Activated gamma-delta T cell (primary cell): Measurements from ENCODE around the gene MORC2.

ENCODE experiments used
- DNase-seq: peaks from one replicate; lab custom pipeline; 2025; lab: John Stamatoyannopoulos, UW

MORC2 gene

GRCh38 chr22:30921108-30921507 is 47.5 kb downstream of the MORC2 start:
- no peak for DNase-seq

DNA sequence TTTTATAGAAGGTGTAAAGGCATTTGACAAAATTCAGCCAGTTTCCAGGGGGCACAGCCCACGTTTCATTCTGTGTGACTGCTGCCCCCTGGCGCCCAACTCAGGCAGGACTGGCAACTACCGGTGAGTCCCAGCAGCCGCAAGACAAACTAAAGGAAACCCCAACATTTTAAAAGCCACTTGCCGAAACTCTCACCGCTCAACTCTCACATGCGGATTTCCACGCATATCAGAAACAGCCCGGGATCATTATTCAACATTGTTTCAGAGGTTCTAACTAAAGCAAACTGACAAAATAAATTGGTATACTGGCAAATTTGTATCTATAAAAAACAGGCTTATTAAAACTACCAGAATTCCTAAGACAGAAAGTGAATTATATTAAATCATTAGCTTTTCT is 48.2 kb downstream of the MORC2 start:
- DNase-seq = peak; percentile 53

GRCh38 chr22:30919973-30920372 is 48.6 kb downstream of the MORC2 start:
- no peak for DNase-seq

DNA sequence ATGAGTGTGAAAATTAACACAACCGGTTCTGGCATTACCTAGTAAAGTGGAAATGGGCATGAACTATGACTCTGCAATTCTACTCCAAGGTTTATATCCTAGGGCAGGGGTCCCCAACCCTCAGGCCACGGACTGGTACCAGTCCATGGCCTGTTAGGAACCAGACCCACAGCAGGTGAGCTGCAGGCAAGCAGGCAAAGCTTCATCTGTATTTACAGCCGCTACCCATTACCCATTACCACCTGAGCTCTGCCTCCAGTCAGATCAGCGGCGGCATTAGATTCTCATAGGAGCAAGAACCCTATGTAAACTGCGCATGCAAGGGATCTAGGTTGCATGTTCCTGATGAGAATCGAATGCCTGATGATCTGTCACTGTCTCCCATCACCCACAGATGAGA is 49.8 kb downstream of the MORC2 start:
- no peak for DNase-seq

DNA sequence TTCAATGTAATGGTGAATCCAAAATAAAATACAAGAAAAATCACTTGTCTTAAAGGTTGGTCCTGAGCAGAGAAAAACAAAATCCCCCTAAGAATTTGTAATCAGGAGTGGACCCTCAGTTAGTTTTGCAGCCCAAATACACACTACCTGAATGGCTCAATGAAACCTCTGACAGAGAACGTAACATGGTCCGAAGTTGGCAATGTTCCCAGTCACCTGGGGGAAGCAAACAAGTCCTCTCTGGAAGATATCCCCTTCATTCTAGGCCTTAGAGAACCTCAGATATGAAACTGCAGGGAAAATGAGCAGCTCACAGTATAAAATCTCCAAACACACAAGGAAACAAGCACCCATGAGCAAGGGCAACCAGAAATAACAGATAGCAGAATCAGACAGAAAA is 58.2 kb downstream of the MORC2 start:
- no peak for DNase-seq

GRCh38 chr22:30909306-30909705 is 59.3 kb downstream of the MORC2 start:
- DNase-seq = no peak

DNA sequence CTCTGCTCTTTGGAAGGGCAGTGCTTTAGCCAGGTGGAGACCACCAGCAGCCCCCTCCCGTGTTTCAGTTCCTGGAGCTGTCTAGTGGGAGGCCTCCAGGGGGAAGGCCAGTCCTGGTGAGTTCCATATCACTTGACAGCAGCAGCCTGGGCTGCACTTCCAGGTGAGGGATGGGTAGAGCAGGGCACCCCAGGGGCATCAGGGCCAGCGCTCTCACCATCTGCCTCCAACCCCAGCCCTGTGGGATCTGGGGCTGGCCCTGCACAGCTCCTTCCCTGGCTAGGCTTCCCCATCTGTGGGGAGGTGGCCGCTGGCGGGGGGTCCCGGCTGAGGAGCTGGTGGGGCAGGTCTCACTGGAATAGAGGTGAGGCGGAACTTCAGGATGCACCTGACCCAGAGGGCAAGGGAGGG is 60.5 kb downstream of the MORC2 start:
- DNase-seq = no peak

- no peak for DNase-seq
Measured at GRCh38 chr22:30906946-30907345, 61.6 kb downstream of the MORC2 start.

GRCh38 chr22:30906411-30906810 is 62.2 kb downstream of the MORC2 start:
- DNase-seq = no peak

DNA sequence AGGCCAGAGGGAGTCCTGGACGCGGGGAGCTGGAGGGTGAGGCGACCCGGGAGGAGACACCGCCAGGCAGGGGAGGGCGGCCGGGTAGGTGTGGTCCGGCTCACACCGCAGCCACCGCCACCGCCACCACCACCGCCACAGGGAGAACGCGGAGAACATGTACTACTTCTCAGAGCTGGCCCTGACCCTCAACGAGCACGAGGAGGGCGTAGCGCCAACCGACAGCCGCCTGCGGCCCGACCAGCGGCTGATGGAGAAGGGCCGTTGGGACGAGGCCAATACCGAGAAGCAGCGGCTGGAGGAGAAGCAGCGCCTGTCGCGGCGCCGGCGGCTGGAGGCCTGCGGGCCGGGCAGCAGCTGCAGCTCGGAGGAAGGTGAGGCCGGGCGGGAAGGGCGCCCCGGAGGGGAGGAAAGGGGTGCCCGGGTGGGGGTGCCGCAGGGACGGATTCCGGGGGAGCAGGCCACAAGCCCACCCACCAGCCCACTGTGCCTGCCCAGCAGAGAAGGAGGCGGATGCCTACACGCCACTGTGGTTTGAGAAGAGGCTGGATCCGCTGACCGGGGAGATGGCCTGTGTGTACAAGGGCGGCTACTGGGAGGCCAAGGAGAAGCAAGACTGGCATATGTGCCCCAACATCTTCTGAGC is 62.8 kb downstream of the MORC2 start:
- DNase-seq = no peak

- DNase-seq = no peak
Measured at GRCh38 chr22:30903876-30904460, 64.6 kb downstream of the MORC2 start.

- DNase-seq = no peak
Measured at GRCh38 chr22:30902496-30903357, 65.8 kb downstream of the MORC2 start.

DNA sequence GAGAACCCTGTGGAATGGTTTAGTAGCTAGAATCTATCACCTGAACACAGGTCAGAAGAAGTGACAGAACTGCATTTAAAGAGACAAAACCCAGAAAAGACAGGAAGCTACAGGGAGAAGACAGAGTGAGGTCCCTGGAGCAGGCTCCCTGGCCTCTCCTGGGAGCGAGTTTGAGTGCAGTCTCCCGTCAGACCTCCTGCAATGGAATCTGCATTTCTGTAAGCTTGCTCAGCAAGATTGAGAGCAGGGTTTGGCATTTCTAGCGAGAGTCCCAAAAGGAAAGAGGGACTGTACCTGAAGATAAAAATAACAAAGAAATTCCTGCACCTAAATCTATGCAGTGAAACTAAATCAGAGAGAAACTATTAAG is 74.2 kb downstream of the MORC2 start:
- DNase-seq = no peak

- DNase-seq = no peak
Measured at GRCh38 chr22:30893434-30894370, 74.9 kb downstream of the MORC2 start.

DNA sequence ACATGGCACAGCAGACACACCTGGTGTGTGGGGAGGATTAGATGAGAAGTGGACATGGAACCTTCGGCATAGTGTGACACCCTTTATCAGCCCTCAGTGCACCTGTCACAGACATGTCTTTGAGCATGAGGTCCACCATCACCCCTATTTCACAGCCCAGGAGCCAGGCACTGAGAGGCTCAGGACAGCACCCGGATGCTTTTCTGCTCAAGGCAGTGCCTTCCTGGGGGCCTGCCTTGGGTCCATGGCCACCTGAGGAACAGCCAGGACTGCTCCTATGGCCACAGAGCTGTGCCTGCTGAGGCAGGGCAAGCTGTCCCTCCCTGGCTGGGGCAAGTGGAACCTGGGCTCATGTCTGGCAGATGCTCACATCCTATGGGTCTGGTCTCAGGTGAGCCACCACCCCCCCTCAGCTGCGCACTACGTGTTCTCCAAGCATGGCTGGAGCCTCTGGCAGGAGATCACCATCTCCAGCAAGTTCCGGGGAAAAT is 75.8 kb downstream of the MORC2 start:
- no peak for DNase-seq

- no peak for DNase-seq
Measured at GRCh38 chr22:30892286-30892685, 76.3 kb downstream of the MORC2 start.

DNA sequence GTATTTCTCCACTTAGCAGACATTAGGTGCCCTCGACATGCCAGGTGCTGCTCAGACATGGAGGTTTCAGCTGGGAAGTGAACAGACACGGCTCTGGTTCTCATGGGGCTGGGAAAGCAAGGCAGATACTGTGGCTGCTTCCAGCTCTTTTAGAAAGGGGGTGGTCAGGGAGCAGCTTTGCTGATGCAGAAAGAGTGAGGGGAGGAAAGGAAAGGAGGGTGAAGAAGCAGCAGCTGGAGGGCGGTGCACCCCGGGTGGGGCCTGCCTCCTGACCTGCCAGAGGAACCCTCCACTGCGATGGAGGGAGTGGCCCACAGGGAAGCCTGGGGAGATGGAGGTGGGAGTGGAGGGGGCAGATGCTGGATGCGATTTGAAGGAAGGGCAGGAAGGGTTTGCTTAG is 76.8 kb downstream of the MORC2 start:
- DNase-seq = no peak

DNA sequence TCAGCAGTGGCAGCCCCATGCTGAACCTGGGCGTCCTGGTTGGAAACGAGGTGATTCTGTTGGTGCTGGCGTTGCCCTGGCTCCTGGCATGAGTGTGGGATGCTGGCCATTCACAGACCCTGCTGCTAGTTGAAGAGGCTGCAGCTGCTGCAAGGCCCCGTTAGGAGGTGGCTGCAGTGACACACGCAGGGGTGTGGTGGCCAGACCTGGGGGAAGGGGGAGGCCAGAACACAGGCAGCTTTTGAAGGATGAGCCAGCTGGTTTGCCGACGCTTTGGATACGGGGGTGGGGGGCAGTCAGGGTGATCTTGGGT is 77.2 kb downstream of the MORC2 start:
- no peak for DNase-seq

DNA sequence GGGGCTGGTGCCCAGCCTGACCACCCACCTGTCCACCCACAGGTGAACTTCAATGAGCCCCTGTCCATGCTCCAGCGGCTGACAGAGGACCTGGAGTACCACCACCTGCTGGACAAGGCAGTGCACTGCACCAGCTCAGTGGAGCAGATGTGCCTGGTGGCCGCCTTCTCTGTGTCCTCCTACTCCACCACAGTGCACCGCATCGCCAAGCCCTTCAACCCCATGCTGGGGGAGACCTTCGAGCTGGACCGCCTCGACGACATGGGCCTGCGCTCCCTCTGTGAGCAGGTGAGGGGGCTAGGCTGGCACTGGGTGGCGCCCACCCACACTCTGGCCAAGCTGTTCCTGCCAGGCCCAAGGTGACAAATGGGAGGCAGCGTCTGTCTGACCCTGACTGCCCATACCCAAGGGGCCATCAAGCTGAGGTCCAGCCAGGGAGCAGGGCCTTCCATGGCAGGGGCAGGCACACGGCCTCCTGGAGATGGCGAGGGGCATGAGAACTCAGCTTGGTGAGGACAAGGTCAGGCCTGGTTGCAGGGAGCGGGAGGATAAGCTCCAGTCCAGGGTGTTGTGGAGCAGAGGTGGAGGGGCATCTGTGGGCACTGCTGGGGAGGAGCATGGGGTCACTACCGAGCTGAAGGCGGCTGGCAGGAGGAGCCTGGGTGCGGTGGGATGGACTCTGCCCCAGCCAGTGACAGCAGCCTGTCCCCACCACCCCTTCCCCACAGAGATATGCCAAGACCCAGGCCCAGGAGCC is 77.7 kb downstream of the MORC2 start:
- DNase-seq = no peak

- no peak for DNase-seq
Measured at GRCh38 chr22:30889996-30890480, 78.5 kb downstream of the MORC2 start.
